Smooth muscle cell (in vitro differentiated cells): ENCODE results near the gene ME3. TPM values are rescaled to one million over a fixed set of nuclear protein-coding genes. Genes with fewer than 3 reads are reported as not detected.
A peak's percentile ranks its signal among the peaks of the same experiment; 100 is the strongest.

Experiments used
- DNase-seq: peaks from one replicate; lab custom pipeline; 2025; ENCODE audit not compliant: unreplicated experiment; lab: John Stamatoyannopoulos, UW
- H2AFZ ChIP-seq: fragments of 200-600 bp; sonication (generic); 2 replicates; pipeline ENCODE4 v1.6.0; 2016; ENCODE audit warnings: antibody characterized with exemption, low read depth, mild to moderate bottlenecking
- H3F3A ChIP-seq: fragments of 200-600 bp; sonication (generic); 2 replicates; pipeline ENCODE4 v1.6.0; 2017; ENCODE audit warnings: antibody characterized with exemption, low read depth
- H3K27ac ChIP-seq: fragments of 200-600 bp; sonication (generic); 2 replicates; pipeline ENCODE4 v1.5.1; 2016; ENCODE audit warnings: low read depth, mild to moderate bottlenecking
- H3K27me3 ChIP-seq: fragments of 200-600 bp; sonication (generic); 2 replicates; pipeline ENCODE4 v1.6.1; 2016; ENCODE audit warnings: low read depth, mild to moderate bottlenecking
- H3K36me3 ChIP-seq: fragments of 200-600 bp; sonication (generic); 2 replicates; pipeline ENCODE4 v1.5.1; 2016; ENCODE audit warnings: low read depth
- H3K4me1 ChIP-seq: fragments of 200-600 bp; sonication (generic); 2 replicates; pipeline ENCODE4 v1.5.1; 2016; ENCODE audit warnings: low read depth
- H3K4me2 ChIP-seq: fragments of 200-600 bp; sonication (generic); 2 replicates; pipeline ENCODE4 v1.6.0; 2016; ENCODE audit warnings: mild to moderate bottlenecking
- H3K4me3 ChIP-seq: fragments of 200-600 bp; sonication (generic); 2 replicates; pipeline ENCODE4 v1.5.1; 2016; ENCODE audit warnings: mild to moderate bottlenecking
- H3K79me2 ChIP-seq: fragments of 200-600 bp; sonication (generic); 2 replicates; pipeline ENCODE4 v1.6.0; 2016; ENCODE audit warnings: low read depth, mild to moderate bottlenecking
- H3K9ac ChIP-seq: fragments of 200-600 bp; sonication (generic); 2 replicates; pipeline ENCODE4 v1.6.0; 2016; ENCODE audit warnings: low read depth
- H3K9me3 ChIP-seq: fragments of 200-600 bp; sonication (generic); replicated peaks from 2 replicates; pipeline ENCODE4 v1.5.1; 2016; ENCODE audit warnings: low read depth
- H4K20me1 ChIP-seq: fragments of 200-600 bp; sonication (generic); 2 replicates; pipeline ENCODE4 v1.6.0; 2016; ENCODE audit warnings: low read depth
- CTCF ChIP-seq: fragments of 200-600 bp; sonication (generic); IDR thresholded peaks from 2 replicates; pipeline ENCODE4 v1.5.1; 2017; ENCODE audit warnings: borderline replicate concordance, mild to moderate bottlenecking, antibody characterized with exemption; ENCODE audit not compliant: insufficient read depth, poor library complexity, severe bottlenecking
- WGBS: methylation state at CpG from one replicate; pipeline ENCODE4 v1.1.7; 2016; ENCODE audit warnings: low lambda C conversion rate; 5-methylcytosine and 5-hydroxymethylcytosine counted together
- polyA plus RNA-seq: library from polyadenylated mRNA; unstranded; fragments of >200 nt; fragmentation: Nextera tagmentation; extraction: Ambion mirVana; gene quantifications from 2 replicates; pipeline ENCODE4 v1.2.1, GENCODE V29; 2016
- total RNA-seq: library from RNA; depleted of rRNA; stranded (reverse); fragments of >200 nt; gene quantifications from 2 replicates; pipeline ENCODE4 v1.2.3, GENCODE V29; 2014

The ME3 gene
- total and polyA plus RNA-seq, 2 experiments from 2014 or later: 4.2 to 8.4 TPM

- no peak for TF ChIP-seq CTCF
- no peak overlapping the region for H3K9ac ChIP-seq
- WGBS: 45% methylated on average over 1 of the region's 1 CpG
- peak overlapping the region; percentile 49 for H3K27ac ChIP-seq
- peaks cover 26% of the 10 kb centered on the region for H3K4me1 ChIP-seq
- no peaks in the 10 kb centered on the region for H3K9me3 ChIP-seq
- peaks cover 5% of the 10 kb centered on the region for H3F3A ChIP-seq
- H4K20me1 ChIP-seq: no peaks in the 10 kb centered on the region
- H3K4me2 ChIP-seq: peak overlapping the region; percentile 10
- no peak for DNase-seq
- no peaks in the 10 kb centered on the region for H3K36me3 ChIP-seq
- H2AFZ ChIP-seq: peak overlapping the region; percentile 44
- H3K27me3 ChIP-seq: no peaks in the 10 kb centered on the region
- H3K79me2 ChIP-seq: no peaks in the 10 kb centered on the region
- H3K4me3 ChIP-seq: no peak overlapping the region
Measured at GRCh38 chr11:86606836-86607481, 65.5 kb downstream of the ME3 start.

GRCh38 chr11:86606270-86606835 is 66.1 kb downstream of the ME3 start:
- H3F3A ChIP-seq: peaks cover 5% of the 10 kb centered on the region
- H3K4me2 ChIP-seq: no peak overlapping the region
- H3K36me3 ChIP-seq: no peaks in the 10 kb centered on the region
- H3K27me3 ChIP-seq: no peaks in the 10 kb centered on the region
- no peak for DNase-seq
- peaks cover 26% of the 10 kb centered on the region for H3K4me1 ChIP-seq
- no peaks in the 10 kb centered on the region for H3K79me2 ChIP-seq
- 79% methylated on average over 3 of the region's 3 CpGs for WGBS
- H3K27ac ChIP-seq: peak overlapping the region; percentile 49
- no peaks in the 10 kb centered on the region for H3K9me3 ChIP-seq
- no peak for TF ChIP-seq CTCF
- no peaks in the 10 kb centered on the region for H4K20me1 ChIP-seq
- H3K4me3 ChIP-seq: no peak overlapping the region
- H3K9ac ChIP-seq: no peak overlapping the region
- peak overlapping the region; percentile 44 for H2AFZ ChIP-seq

- peaks cover 35% of the 10 kb centered on the region for H3K4me1 ChIP-seq
- no peaks in the 10 kb centered on the region for H4K20me1 ChIP-seq
- no peak overlapping the region for H3K9ac ChIP-seq
- H2AFZ ChIP-seq: no peak overlapping the region
- TF ChIP-seq CTCF: no peak
- H3K36me3 ChIP-seq: no peaks in the 10 kb centered on the region
- no peak overlapping the region for H3K27ac ChIP-seq
- H3K27me3 ChIP-seq: no peaks in the 10 kb centered on the region
- H3K4me3 ChIP-seq: no peak overlapping the region
- no peaks in the 10 kb centered on the region for H3K79me2 ChIP-seq
- DNase-seq: no peak
- no peaks in the 10 kb centered on the region for H3K9me3 ChIP-seq
- no peaks in the 10 kb centered on the region for H3F3A ChIP-seq
- H3K4me2 ChIP-seq: no peak overlapping the region
- WGBS: 97% methylated on average over 5 of the region's 5 CpGs
Measured at GRCh38 chr11:86596861-86597586, 75.4 kb downstream of the ME3 start.
